ENCODE data around the gene CLASP2.

The CLASP2 gene

GRCh38 chr3:33629219-33629618 is 88.8 kb downstream of the CLASP2 start:
- DNase-seq: no peak

- DNase-seq: no peak
Observed at GRCh38 chr3:33624756-33625155, 93.3 kb downstream of the CLASP2 start.

GRCh38 chr3:33613041-33613440 is 105.0 kb downstream of the CLASP2 start:
- no peak for DNase-seq

DNA sequence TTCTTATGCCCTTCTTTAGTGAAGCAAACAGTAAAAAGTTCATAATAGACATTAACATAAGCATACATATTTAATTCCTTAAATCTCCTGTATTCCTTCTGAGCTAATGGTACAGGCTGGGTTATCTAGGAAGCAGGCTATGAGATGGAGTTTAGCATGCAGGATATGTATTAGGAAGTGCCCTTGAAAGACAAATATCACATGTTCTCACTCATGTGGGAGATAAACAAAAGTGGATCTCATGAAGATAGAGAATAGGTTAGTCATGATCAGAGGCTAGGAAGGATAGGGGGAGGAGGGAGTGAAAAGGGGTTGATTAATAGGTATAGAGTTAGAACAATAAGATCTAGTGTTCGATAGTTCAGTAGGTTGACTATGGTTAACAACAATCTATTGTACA is 105.4 kb downstream of the CLASP2 start:
- DNase-seq: no peak

- no peak for DNase-seq
Observed at GRCh38 chr3:33602829-33603228, 115.2 kb downstream of the CLASP2 start.

DNA sequence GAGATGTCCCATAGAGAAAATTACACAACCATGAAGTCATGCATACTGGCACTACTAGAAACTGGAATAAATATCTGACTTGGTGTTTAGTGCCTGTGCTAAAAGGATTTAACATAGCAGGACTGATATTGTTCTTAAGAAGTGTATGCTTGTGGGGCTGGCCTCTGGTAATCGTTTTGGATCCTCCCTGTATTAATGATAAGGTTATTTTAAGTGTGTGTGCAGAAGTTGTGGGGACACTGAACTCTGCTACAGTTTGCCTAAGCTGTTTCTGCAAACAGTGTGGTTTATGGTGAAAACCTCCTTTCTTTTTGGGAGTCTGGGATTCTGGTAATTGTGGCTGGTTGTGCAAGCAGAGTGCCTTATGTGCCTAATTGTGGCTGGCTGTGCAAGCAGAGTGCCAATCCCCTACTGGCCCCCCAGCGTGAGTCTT is 120.8 kb downstream of the CLASP2 start:
- DNase-seq: no peak

DNA sequence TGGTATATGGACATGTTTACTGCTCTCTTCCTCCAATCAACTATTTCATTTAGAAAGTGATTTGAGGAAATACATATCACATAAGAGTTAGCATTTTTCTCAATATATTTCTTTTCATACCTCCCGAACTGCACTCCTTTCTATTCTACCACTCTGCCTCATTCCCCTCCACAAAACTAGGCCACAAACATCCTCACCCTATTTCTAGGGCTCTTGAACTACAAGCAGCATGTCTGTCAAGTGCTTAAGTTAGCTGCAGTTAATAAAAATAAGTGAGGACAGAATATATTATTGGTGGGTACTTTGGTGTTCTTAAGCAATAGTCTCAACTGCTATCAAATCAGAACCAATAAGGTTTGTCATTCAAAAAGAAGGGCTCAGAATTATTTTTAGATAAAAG is 125.1 kb downstream of the CLASP2 start:
- no peak for DNase-seq

GRCh38 chr3:33590541-33590940 is 127.5 kb downstream of the CLASP2 start:
- no peak for DNase-seq

GRCh38 chr3:33586402-33586801 is 131.7 kb downstream of the CLASP2 start:
- no peak for DNase-seq

- no peak for DNase-seq
Observed at GRCh38 chr3:33582234-33582633, 135.8 kb downstream of the CLASP2 start.

DNA sequence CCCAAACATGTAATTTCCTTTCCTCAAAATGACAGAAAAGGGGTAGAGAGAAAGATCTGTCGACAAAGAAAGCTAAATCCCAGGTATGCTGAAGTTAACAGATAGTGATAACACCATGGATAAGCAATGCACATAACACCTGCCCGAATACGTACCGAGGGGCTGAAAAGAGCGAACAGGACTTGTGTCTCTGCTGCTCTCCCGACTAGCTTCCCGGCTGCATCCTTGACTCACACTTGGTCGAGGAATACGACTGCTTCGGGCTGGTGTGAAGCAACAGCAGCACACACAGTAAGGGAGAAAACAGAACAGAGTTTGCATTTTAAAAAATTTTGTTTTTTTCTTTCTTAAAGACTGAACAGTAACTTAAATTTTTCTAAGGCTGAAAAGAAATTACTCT is 136.4 kb downstream of the CLASP2 start:
- no peak for DNase-seq

- no peak for DNase-seq
Observed at GRCh38 chr3:33579840-33580239, 138.2 kb downstream of the CLASP2 start.

- DNase-seq: no peak
Observed at GRCh38 chr3:33579178-33579510, 138.9 kb downstream of the CLASP2 start.

DNA sequence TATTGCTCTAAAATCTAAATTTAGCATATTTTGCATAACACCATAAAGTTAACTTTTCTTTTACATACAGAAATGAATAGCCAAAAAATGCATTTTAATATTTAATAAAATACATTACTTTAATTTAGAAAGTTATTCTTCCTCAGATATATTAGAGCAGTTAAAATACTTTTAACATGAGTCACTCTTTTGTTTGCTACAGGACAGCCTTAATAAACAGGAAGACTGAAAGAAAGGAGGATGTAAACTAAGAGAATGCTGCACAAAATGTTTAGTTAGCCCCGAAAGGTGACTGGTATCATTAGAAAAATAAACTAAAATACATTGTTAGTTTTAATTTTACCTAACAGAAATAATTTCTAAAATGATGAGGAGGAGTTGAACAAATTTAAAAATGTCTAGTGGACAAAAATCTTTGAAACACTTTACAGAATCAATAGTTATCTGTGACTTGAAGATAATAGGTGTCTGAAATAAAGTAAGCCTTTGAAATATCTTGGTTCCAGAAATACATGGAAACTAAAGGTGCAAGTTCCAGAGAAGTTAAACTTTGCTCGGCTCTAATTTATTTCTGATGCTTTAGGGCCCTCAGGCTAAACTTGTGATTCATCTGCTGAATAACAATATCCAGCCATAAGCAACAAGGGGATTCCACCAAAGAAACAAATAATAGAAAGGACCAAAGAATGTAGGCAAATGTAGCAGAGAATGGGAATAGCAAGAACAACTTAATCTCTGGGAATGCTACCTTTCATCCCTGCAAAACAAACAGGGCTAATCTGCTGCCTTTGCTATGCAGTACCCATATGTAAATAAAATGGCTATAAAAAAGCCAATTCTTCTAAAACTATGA is 139.5 kb downstream of the CLASP2 start:
- DNase-seq: no peak

DNA sequence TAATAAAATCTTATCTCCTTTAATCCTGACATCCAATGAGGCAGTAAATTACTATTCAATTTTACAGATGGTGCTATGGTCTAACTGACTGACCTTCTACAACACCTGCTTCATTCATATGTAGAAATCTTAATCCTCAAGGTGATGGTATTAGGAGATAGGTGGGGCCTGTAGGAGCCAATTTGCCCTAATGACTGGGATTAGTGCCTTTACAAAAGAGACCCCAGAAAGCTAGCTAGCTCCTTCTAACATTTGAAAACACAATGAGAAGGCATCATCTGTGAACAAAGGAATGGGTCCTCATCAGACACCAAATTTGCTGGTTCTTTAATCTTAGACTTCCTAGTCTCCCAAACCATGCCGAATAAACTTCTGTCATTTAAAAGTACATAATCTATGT is 140.5 kb downstream of the CLASP2 start:
- DNase-seq: no peak

GRCh38 chr3:33577173-33577572 is 140.9 kb downstream of the CLASP2 start:
- no peak for DNase-seq

DNA sequence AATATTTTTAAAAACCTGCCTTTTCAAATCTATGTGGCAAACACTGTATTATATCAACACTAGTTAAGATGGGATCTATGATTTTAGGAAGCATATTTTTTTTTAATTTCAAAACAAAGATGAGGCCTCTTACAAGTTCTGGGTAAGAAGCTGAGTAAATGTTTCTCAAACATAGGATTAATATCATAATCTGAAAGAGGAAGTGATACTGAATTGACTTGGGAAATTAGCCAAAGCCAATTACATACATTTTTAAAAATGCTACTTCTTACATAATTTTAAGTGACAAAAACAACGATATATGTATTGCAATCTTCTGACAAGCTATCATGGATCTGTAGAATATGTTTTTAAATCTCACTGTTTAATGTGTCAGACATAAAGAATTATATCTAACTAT is 142.7 kb downstream of the CLASP2 start:
- DNase-seq: no peak

GRCh38 chr3:33557829-33558228 is 160.2 kb downstream of the CLASP2 start:
- DNase-seq: no peak

- no peak for DNase-seq
Observed at GRCh38 chr3:33557279-33557678, 160.8 kb downstream of the CLASP2 start.

GRCh38 chr3:33547101-33547500 is 171.0 kb downstream of the CLASP2 start:
- DNase-seq: no peak

GRCh38 chr3:33544126-33544525 is 173.9 kb downstream of the CLASP2 start:
- no peak for DNase-seq

GRCh38 chr3:33543601-33544000 is 174.5 kb downstream of the CLASP2 start:
- no peak for DNase-seq

DNA sequence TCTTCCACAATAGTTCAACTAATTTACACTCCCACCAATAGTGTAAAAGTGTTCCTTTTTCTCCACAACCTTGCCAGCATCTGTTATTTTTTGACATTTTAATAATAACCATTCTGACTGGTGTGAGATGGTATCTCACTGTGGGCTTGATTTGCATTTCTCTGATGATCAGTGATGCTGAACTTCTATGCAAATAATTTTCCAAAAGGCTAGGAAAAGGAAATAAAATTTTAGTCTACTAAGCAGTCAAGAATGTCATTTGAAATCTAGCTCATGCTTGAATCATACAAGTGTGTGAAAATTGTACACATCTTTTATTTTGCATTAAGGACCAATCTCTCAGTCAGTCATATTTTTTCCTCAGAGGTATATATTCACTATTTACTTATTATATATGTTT is 176.1 kb downstream of the CLASP2 start:
- no peak for DNase-seq

DNA sequence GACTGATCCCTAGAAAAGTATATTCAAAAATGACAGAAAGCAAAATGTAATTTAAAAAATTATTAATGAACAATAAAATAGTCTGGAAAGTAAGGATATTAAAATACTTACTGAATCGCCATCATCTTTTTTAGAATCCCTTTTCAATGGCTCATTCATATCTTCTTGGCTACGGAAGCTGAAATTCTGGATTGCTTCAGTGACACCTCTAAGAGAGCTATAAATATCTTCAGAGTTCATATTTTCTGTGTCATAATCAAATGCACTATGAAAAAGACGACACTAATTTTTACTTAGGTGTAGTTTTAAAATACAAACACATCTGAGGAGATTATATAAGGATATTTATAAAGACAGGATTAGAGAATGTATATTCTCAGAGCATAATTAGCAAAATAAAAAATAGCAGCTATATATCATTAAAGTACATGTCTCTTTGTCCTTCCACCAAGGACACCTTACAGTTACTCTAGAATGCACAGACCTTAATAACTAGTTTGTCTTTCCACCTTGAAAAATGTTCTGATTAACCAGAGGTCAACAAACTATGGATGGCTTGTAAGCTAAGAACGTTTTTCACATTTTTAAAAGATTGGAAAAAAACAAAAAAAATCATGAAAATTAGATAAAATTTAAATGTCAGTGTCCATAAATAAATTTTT is 179.2 kb downstream of the CLASP2 start:
- no peak for DNase-seq

DNA sequence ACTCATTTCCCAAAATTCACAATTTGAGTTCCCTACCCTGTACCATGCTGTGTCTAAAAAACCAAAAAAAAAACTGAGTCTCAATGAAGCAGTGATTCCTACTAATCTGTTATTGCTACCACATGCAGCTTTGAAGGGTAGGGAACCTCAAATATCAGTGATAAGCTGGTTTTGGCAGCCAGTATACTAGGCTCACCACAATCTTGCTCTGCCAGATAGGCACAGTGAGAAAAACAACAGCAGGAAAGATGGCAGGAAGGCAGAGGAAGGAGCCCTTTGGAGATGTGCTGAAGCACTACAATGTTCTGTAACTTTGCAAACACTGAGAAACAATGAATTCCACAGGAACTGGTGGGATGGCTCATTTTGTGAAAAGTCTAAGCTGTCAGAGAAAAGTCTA is 180.9 kb downstream of the CLASP2 start:
- DNase-seq: no peak

All from activated effector memory CD4-positive, alpha-beta T cell treated with Interleukin-2 at 50 U/mL for 16 hours (primary cell).